ENCODE measurements around the gene RBM43.
A peak's percentile ranks its signal among the peaks of the same experiment; 100 is the strongest.
"Not testable (repeated sequence)": the region's sequence is repeated elsewhere in the genome, so short reads cannot be mapped to it uniquely, and the experiment has no call there.

The RBM43 gene

DNA sequence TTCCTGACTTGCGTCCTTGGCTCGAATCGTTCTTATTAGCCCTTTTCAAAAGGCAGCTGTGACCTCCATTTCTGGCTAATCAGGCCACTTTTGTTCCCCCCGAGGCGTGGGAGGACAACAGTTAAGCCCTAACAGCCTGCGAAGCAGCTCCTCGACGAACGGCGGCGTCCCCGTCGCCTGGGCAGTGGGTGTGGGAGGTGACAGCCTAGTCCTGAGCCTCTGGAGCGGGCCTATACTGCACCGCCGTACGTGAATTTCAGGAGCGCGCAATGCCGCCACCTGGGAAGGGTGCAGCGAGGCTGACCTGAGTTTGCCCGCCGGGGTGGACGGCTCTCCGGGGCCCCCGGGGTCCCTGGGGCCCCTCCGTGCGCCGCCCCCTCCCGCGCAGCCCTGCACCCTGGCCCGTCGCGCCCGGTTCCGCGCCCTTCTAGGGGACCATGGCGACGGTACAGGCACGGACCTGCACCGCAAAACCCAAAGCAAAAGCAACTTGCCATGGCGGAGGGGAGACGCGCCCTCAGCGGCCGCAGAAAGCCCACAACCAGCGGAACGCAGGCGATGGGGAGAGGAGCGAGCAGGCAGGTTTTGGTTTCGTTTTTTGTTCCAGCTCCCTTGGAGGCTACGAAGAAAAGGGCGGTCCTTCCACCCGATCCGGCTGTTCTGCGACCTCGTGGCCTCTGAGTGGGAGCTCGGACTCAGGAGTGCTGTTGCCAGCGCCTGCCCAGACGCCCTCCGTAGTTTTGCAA is at the start of gene RBM43:
TSS of gene RBM43 (minus strand) at position 633 of the 746 bp plus-strand sequence. CDS start at position 497, 136 bp downstream.
- peak within 1 kb of the TSS; percentile 92 for H3K4me3 Mint-ChIP-seq
- H3K4me1 Mint-ChIP-seq = peaks cover 22% of the 10 kb centered on the region

DNA sequence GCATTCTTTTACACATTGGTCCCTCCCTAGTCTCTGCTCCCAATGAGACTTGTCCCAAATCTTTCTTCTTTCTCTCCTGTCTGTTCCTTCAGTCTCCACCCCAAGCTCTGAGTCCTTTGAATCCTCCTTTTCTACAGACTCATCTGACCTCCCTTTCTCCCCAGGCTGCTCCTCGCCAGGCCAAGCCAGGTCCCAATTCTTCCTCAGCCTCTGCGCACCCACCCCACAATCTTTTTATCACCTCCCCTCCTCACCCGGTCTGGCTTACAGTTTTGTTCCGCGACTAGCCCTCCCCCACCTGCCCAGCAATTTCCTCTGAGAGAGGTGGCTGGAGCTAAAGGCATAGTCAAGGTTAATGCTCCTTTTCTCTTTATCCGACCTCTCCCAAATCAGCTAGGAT is 48.6 kb upstream of the RBM43 start:
- H3K4me3 Mint-ChIP-seq, H3K9me3 Mint-ChIP-seq, H3K27ac Mint-ChIP-seq, H3K4me1 Mint-ChIP-seq, H3K36me3 Mint-ChIP-seq, ATAC-seq, H3K27me3 Mint-ChIP-seq: not testable (repeated sequence)

More for the DNA sequence above, at the start of gene RBM43:
- ATAC-seq = peak; percentile 94
- Mint-ChIP-seq H3K27ac (peak within 1 kb of the TSS; percentile 98), H3K36me3 (no peaks in the 10 kb centered on the region), H3K9me3 (no peaks in the 10 kb centered on the region), H3K27me3 (no peaks in the 10 kb centered on the region)

GRCh38 chr2:151306621-151307020 is 45.0 kb upstream of the RBM43 start:
- Mint-ChIP-seq H3K27me3 (no peaks in the 10 kb centered on the region), H3K4me1 (peaks cover 6% of the 10 kb centered on the region)
- ATAC-seq = no peak

GRCh38 chr2:151305129-151305691 is 43.5 kb upstream of the RBM43 start:
- Mint-ChIP-seq H3K4me1 (peaks cover 8% of the 10 kb centered on the region), H3K36me3 (no peaks in the 10 kb centered on the region), H3K4me3 (no peak overlapping the region), H3K27me3 (no peaks in the 10 kb centered on the region), H3K27ac (peak overlapping the region; percentile 60), H3K9me3 (no peaks in the 10 kb centered on the region)
- ATAC-seq = no peak

More at GRCh38 chr2:151306621-151307020, 45.0 kb upstream of the RBM43 start:
- no peak overlapping the region for H3K27ac Mint-ChIP-seq
- H3K9me3 Mint-ChIP-seq = no peaks in the 10 kb centered on the region
- H3K36me3 Mint-ChIP-seq = no peaks in the 10 kb centered on the region
- H3K4me3 Mint-ChIP-seq = no peak overlapping the region

- no peaks in the 10 kb centered on the region for H3K9me3 Mint-ChIP-seq
- H3K27ac Mint-ChIP-seq = no peak overlapping the region
- no peak for ATAC-seq
- H3K4me1 Mint-ChIP-seq = peaks cover 21% of the 10 kb centered on the region
- no peaks in the 10 kb centered on the region for H3K36me3 Mint-ChIP-seq
- H3K27me3 Mint-ChIP-seq = no peaks in the 10 kb centered on the region
- no peak overlapping the region for H3K4me3 Mint-ChIP-seq
These were observed 41.2 kb upstream of the RBM43 start for GRCh38 chr2:151302879-151303278.

DNA sequence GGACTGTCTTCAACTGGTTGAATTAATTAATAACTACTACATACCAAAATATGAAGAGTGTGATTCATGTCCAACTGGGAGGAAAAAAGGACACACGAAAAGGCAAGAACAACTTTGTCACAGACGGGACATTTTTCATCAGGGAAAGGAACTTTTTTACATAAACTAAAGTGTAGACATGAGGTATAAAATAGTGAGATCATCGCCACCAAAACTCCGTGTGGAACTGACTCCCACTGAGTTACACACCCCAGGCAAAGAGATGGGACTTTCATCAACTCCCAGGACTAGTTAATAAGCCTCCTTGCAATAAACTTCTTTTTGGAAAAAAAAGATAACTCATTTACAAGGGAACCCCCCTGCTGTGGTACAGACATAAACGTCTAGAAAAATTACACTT is 40.7 kb upstream of the RBM43 start:
- H3K27me3 Mint-ChIP-seq = no peaks in the 10 kb centered on the region
- ATAC-seq = no peak
- H3K27ac Mint-ChIP-seq = no peak overlapping the region
- H3K36me3 Mint-ChIP-seq = no peaks in the 10 kb centered on the region
- peaks cover 26% of the 10 kb centered on the region for H3K4me1 Mint-ChIP-seq
- H3K4me3 Mint-ChIP-seq = no peak overlapping the region
- H3K9me3 Mint-ChIP-seq = no peaks in the 10 kb centered on the region

DNA sequence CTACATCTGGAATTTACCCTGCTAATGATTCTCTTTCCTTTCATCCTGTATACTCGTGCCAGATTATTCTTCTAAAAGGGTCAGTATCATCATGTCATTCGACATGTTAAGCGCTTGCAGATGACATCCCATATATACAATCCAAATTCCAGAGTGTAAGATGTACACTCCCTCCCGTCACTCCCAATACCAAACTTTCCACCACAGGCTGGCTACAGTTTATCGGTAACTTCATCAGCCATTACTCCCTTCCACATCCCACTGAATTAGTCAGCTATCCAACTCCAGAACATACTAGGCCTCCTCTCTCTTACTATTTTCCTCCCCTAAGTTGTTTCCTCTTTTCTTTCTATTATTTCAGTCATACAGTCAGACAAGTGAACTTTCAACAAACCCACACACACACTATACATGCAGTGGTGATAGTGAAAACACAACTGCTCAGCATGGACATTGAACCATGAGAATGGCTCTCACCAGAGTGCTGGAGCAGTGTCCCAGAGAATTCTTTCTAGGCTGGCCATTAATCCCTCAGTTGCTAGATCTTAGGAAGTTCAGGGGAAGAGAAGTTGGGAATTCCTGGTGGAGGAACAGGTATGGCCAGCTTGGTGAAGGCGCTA is 38.4 kb upstream of the RBM43 start:
- ATAC-seq = peak; percentile 67
- peaks cover 27% of the 10 kb centered on the region for H3K4me1 Mint-ChIP-seq
- no peaks in the 10 kb centered on the region for H3K27me3 Mint-ChIP-seq
- no peak overlapping the region for H3K4me3 Mint-ChIP-seq
- peak overlapping the region; percentile 4 for H3K27ac Mint-ChIP-seq
- no peaks in the 10 kb centered on the region for H3K36me3 Mint-ChIP-seq
- peaks cover 2% of the 10 kb centered on the region for H3K9me3 Mint-ChIP-seq

DNA sequence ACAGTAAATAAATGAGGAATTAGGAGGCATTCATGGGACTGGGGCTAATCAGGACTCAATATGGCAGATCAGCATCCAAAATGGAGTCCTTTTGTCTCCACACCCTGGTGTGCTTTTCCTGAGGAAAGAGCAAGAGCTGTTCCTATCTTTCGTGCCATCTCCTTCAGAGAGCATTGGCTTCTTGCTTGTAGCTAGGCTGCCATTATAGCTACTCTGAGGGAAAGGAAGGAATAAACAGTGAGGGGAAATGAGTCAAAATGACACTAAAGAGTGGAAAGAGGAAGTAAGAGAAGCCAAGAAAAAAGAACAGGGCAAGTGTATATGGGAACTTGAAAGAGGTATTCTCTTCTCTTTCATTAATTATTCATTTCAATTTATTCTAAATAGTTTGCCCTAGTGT is 36.2 kb upstream of the RBM43 start:
- peak overlapping the region; percentile 12 for H3K27ac Mint-ChIP-seq
- H3K4me3 Mint-ChIP-seq = peak overlapping the region; percentile 5
- no peaks in the 10 kb centered on the region for H3K36me3 Mint-ChIP-seq
- H3K9me3 Mint-ChIP-seq = peaks cover 2% of the 10 kb centered on the region
- peak; percentile 92 for ATAC-seq
- peaks cover 25% of the 10 kb centered on the region for H3K4me1 Mint-ChIP-seq
- no peaks in the 10 kb centered on the region for H3K27me3 Mint-ChIP-seq

DNA sequence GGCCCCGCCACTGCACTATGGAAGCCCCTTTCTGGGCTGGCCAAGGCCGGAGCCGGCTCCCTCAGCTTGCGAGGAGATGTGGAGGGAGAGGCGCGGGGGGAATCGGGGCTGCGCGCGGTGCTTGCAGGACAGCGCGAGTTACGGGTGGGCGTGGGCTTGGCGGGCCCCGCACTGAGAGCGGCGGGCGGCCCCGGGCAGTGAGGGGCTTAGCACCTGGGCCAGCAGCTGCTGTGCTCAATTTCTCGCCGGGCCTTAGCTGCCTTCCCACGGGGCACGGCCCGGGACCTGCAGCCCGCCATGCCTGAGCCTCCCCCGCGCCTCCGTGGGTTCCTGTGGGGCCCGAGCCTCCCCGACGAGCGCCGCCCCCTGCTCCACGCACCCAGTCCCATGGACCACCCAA is 34.3 kb upstream of the RBM43 start:
- ATAC-seq, H3K9me3 Mint-ChIP-seq, H3K27ac Mint-ChIP-seq, H3K27me3 Mint-ChIP-seq, H3K4me3 Mint-ChIP-seq, H3K36me3 Mint-ChIP-seq: not testable (repeated sequence)
- peaks cover 25% of the 10 kb centered on the region for H3K4me1 Mint-ChIP-seq

DNA sequence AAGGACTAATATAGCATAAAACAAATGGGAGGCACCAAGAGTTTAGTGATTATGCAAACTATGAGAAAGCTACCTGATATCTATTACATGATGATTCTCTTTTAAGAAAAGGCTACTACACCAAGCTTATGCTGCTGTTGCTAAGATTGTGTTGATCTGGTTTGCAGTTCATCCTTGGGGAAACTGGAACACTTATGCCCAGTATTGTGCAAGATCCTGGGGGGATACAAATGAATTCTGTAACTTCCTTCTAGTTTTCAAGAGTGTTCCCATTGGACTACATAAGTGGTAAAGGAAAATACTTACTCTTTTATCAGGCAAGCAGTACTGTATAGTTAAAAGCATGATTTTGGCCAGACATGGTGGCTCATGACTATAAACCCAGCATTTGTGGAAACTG is 30.9 kb upstream of the RBM43 start:
- no peak overlapping the region for H3K27ac Mint-ChIP-seq
- H3K27me3 Mint-ChIP-seq = no peaks in the 10 kb centered on the region
- H3K4me3 Mint-ChIP-seq = no peak overlapping the region
- ATAC-seq = no peak
- peaks cover 22% of the 10 kb centered on the region for H3K4me1 Mint-ChIP-seq
- peaks cover 5% of the 10 kb centered on the region for H3K36me3 Mint-ChIP-seq
- peaks cover 2% of the 10 kb centered on the region for H3K9me3 Mint-ChIP-seq

- peaks cover 2% of the 10 kb centered on the region for H3K9me3 Mint-ChIP-seq
- peaks cover 5% of the 10 kb centered on the region for H3K36me3 Mint-ChIP-seq
- H3K4me1 Mint-ChIP-seq = peaks cover 22% of the 10 kb centered on the region
- no peak for ATAC-seq
- H3K4me3 Mint-ChIP-seq = no peak overlapping the region
- no peak overlapping the region for H3K27ac Mint-ChIP-seq
- H3K27me3 Mint-ChIP-seq = no peaks in the 10 kb centered on the region
These were observed 30.5 kb upstream of the RBM43 start for GRCh38 chr2:151292141-151292540.

DNA sequence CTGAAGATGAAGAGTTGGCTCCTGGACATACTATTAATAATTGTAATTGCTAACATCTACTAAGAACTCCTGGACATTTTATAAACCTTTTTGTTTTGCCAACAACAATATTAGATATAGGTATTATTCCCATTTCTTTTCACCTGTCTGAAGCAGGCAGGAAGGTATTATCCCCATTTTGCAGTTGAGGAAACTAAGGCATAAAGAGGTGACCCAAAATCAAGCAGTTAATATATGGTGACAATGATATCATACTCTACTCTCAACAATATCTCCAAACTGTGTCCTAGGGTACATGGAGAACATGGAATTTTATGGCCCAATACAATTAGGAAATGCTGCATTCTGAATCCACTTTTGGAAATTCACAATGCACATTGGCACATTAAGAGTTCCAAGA is 29.6 kb upstream of the RBM43 start:
- no peaks in the 10 kb centered on the region for H3K9me3 Mint-ChIP-seq
- ATAC-seq = no peak
- peaks cover 28% of the 10 kb centered on the region for H3K4me1 Mint-ChIP-seq
- no peak overlapping the region for H3K27ac Mint-ChIP-seq
- peaks cover 12% of the 10 kb centered on the region for H3K36me3 Mint-ChIP-seq
- no peaks in the 10 kb centered on the region for H3K27me3 Mint-ChIP-seq
- no peak overlapping the region for H3K4me3 Mint-ChIP-seq

DNA sequence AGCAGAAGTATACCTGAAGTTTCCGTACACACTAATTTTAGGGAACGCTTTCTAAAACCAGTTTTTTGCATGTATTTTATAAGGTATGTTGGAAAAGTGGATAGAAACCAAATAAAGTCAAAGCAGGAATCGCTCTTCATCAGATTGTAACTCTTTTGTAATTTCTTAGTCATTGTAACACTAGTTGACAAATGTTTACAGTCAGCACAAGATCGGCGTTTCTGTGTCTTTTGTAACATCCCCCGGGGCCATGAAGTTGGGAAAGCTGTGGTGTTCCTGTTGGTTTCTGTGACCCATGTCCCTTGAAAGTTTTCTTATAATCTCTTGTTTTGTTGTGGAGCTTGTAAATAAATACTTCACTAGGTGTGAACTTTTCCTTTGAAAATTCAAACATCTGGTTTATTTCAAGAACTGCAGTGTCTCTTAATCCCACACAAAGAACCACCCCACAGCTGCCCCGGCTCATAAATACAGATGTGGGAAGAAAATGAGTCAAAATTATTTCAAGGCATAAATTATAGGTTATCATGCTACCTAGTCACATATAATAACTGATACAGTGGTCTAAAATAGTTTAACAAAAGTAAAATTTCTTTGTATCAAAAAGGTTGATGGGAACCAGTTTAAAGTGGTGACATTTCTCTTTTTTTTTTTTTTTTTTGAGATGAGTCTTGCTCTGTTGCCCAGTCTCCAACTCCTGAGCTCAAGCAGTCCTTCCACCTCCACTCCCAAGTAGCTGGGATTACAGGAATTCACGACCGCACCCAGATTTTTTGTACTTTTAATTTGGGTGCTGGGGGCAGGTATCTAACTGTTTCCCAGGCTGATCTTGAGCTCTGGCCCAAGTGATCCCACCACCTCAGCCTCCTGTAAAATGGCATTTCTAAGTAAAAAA is 28.6 kb upstream of the RBM43 start:
- Mint-ChIP-seq H3K4me3 (peak overlapping the region; percentile 84), H3K9me3 (no peaks in the 10 kb centered on the region), H3K4me1 (peaks cover 32% of the 10 kb centered on the region), H3K36me3 (peaks cover 12% of the 10 kb centered on the region), H3K27me3 (no peaks in the 10 kb centered on the region), H3K27ac (peak overlapping the region; percentile 98)
- no peak for ATAC-seq

GRCh38 chr2:151287513-151288250 is 26.0 kb upstream of the RBM43 start:
- Mint-ChIP-seq H3K27ac (peak overlapping the region; percentile 98), H3K4me1 (peaks cover 38% of the 10 kb centered on the region), H3K9me3 (no peaks in the 10 kb centered on the region), H3K27me3 (no peaks in the 10 kb centered on the region), H3K4me3 (peak overlapping the region; percentile 84), H3K36me3 (peaks cover 12% of the 10 kb centered on the region)
- ATAC-seq = no peak
